Measurements from ENCODE around the gene CWC27. TPM values are rescaled to one million over a fixed set of nuclear protein-coding genes. Genes with fewer than 3 reads are reported as not detected.

Gene CWC27
- total RNA-seq, 1 experiment from 2014 or later, result 42.7 TPM

- no peak for TF ChIP-seq ELF4 (CRISPR knock-in tag; IDR thresholded peaks at IDR 0.05; ENCODE audit: low read depth)
- TF ChIP-seq ZNF232 (CRISPR knock-in tag; IDR thresholded peaks at IDR 0.05), result no peak
- TF ChIP-seq, protein P1, sequence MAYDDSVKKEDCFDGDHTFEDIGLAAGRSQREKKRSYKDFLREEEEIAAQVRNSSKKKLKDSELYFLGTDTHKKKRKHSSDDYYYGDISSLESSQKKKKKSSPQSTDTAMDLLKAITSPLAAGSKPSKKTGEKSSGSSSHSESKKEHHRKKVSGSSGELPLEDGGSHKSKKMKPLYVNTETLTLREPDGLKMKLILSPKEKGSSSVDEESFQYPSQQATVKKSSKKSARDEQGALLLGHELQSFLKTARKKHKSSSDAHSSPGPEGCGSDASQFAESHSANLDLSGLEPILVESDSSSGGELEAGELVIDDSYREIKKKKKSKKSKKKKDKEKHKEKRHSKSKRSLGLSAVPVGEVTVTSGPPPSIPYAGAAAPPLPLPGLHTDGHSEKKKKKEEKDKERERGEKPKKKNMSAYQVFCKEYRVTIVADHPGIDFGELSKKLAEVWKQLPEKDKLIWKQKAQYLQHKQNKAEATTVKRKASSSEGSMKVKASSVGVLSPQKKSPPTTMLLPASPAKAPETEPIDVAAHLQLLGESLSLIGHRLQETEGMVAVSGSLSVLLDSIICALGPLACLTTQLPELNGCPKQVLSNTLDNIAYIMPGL (CRISPR knock-in tag; IDR thresholded peaks at IDR 0.05), result no peak
- TF ChIP-seq NR3C1 (CRISPR knock-in tag; conservative IDR thresholded peaks at IDR 0.05; ENCODE audit: low read depth), result no peak
- no peak for TF ChIP-seq ZNF423 (CRISPR knock-in tag; IDR thresholded peaks at IDR 0.05)
- TF ChIP-seq ATF1 (CRISPR knock-in tag; IDR thresholded peaks at IDR 0.05), result no peak
- TF ChIP-seq, protein P2, sequence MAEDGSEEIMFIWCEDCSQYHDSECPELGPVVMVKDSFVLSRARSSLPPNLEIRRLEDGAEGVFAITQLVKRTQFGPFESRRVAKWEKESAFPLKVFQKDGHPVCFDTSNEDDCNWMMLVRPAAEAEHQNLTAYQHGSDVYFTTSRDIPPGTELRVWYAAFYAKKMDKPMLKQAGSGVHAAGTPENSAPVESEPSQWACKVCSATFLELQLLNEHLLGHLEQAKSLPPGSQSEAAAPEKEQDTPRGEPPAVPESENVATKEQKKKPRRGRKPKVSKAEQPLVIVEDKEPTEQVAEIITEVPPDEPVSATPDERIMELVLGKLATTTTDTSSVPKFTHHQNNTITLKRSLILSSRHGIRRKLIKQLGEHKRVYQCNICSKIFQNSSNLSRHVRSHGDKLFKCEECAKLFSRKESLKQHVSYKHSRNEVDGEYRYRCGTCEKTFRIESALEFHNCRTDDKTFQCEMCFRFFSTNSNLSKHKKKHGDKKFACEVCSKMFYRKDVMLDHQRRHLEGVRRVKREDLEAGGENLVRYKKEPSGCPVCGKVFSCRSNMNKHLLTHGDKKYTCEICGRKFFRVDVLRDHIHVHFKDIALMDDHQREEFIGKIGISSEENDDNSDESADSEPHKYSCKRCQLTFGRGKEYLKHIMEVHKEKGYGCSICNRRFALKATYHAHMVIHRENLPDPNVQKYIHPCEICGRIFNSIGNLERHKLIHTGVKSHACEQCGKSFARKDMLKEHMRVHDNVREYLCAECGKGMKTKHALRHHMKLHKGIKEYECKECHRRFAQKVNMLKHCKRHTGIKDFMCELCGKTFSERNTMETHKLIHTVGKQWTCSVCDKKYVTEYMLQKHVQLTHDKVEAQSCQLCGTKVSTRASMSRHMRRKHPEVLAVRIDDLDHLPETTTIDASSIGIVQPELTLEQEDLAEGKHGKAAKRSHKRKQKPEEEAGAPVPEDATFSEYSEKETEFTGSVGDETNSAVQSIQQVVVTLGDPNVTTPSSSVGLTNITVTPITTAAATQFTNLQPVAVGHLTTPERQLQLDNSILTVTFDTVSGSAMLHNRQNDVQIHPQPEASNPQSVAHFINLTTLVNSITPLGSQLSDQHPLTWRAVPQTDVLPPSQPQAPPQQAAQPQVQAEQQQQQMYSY (CRISPR knock-in tag; IDR thresholded peaks at IDR 0.05), result no peak
- TF ChIP-seq, protein P3, sequence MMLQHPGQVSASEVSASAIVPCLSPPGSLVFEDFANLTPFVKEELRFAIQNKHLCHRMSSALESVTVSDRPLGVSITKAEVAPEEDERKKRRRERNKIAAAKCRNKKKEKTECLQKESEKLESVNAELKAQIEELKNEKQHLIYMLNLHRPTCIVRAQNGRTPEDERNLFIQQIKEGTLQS (CRISPR knock-in tag; conservative IDR thresholded peaks at IDR 0.05), result no peak
- no peak for TF ChIP-seq CTCF (IDR thresholded peaks at IDR 0.05)
- TF ChIP-seq ZNF512 (CRISPR knock-in tag; IDR thresholded peaks at IDR 0.05; ENCODE audit: borderline replicate concordance), result no peak
- TF ChIP-seq, protein P4, sequence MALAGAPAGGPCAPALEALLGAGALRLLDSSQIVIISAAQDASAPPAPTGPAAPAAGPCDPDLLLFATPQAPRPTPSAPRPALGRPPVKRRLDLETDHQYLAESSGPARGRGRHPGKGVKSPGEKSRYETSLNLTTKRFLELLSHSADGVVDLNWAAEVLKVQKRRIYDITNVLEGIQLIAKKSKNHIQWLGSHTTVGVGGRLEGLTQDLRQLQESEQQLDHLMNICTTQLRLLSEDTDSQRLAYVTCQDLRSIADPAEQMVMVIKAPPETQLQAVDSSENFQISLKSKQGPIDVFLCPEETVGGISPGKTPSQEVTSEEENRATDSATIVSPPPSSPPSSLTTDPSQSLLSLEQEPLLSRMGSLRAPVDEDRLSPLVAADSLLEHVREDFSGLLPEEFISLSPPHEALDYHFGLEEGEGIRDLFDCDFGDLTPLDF (CRISPR knock-in tag; IDR thresholded peaks at IDR 0.05), result no peak
- TF ChIP-seq, protein P5, sequence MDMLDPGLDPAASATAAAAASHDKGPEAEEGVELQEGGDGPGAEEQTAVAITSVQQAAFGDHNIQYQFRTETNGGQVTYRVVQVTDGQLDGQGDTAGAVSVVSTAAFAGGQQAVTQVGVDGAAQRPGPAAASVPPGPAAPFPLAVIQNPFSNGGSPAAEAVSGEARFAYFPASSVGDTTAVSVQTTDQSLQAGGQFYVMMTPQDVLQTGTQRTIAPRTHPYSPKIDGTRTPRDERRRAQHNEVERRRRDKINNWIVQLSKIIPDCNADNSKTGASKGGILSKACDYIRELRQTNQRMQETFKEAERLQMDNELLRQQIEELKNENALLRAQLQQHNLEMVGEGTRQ (CRISPR knock-in tag; IDR thresholded peaks at IDR 0.05), result no peak
- no peak for TF ChIP-seq CREB1 (CRISPR knock-in tag; IDR thresholded peaks at IDR 0.05)
- TF ChIP-seq, protein P6, sequence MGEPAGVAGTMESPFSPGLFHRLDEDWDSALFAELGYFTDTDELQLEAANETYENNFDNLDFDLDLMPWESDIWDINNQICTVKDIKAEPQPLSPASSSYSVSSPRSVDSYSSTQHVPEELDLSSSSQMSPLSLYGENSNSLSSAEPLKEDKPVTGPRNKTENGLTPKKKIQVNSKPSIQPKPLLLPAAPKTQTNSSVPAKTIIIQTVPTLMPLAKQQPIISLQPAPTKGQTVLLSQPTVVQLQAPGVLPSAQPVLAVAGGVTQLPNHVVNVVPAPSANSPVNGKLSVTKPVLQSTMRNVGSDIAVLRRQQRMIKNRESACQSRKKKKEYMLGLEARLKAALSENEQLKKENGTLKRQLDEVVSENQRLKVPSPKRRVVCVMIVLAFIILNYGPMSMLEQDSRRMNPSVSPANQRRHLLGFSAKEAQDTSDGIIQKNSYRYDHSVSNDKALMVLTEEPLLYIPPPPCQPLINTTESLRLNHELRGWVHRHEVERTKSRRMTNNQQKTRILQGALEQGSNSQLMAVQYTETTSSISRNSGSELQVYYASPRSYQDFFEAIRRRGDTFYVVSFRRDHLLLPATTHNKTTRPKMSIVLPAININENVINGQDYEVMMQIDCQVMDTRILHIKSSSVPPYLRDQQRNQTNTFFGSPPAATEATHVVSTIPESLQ (CRISPR knock-in tag; IDR thresholded peaks at IDR 0.05), result no peak
- no peak for TF ChIP-seq GABPB1 (CRISPR knock-in tag; IDR thresholded peaks at IDR 0.05)
- TF ChIP-seq JUN (CRISPR knock-in tag; IDR thresholded peaks at IDR 0.05), result no peak
- ChIA-PET CTCF (no interaction called here), POLR2A (no interaction called here)
- H3K36me3 Mint-ChIP-seq, result peaks cover 20% of the 10 kb centered on the region
- DNase-seq (ENCODE audit: low spot score), result no peak
- no peak for ATAC-seq
- no peaks in the 10 kb centered on the region for H3K27me3 Mint-ChIP-seq (ENCODE audit: low read depth)
- H3K4me3 Mint-ChIP-seq, result no peak overlapping the region
- H3K9me3 Mint-ChIP-seq, result no peaks in the 10 kb centered on the region
- H3K27ac Mint-ChIP-seq, result no peak overlapping the region
- H3K4me1 Mint-ChIP-seq, result no peaks in the 10 kb centered on the region
Measured at GRCh38 chr5:64789457-64789856, 20.7 kb downstream of the CWC27 start.

All from WTC11 (cell line).